A549 (cell line): Measurements from ENCODE around the gene JAKMIP2.

ENCODE experiments used
- BHLHE40 ChIP-seq: IDR thresholded peaks from 2 replicates; pipeline ENCODE4 v1.6.1; 2012; ENCODE audit warnings: low read depth, low read length, inconsistent platforms
- CEBPB ChIP-seq, 2 experiments: fragments of >200 bp in 1 of 2; sonication (Bioruptor Twin) in 1 of 2; formaldehyde crosslinking in 1 of 2; IDR thresholded peaks; 2 replicates each; pipeline ENCODE4 v1.6.1; 2012 to 2016
- CHD2 ChIP-seq: fragments of 150-350 bp; IDR thresholded peaks from 2 replicates; pipeline ENCODE4 v1.6.1; 2014; ENCODE audit warnings: low read length; ENCODE audit not compliant: partially characterized antibody
- CHD4 ChIP-seq: fragments of 200-600 bp; sonication (generic); IDR thresholded peaks from 2 replicates; pipeline ENCODE4 v1.6.1; 2016; ENCODE audit warnings: antibody characterized with exemption, mild to moderate bottlenecking, borderline replicate concordance
- CTCF ChIP-seq: fragments of >200 bp; sonication (Bioruptor Twin); formaldehyde crosslinking; IDR thresholded peaks from 3 replicates; pipeline ENCODE4 v1.5.1; 2016
- EP300 ChIP-seq, 2 experiments: fragments of >200 bp; sonication (Bioruptor Twin); formaldehyde crosslinking; IDR thresholded peaks; 2 replicates in 1 of 2; 3 replicates in 1 of 2; pipeline ENCODE4 v1.6.1; 2016 to 2017
- FOSB ChIP-seq: fragments of 250-450 bp; sonication (Bioruptor Pico); IDR thresholded peaks from 2 replicates; pipeline ENCODE4 v1.5.0; 2020; ENCODE audit warnings: mild to moderate bottlenecking, moderate library complexity
- HDAC2 ChIP-seq: fragments of 200-600 bp; sonication (generic); IDR thresholded peaks from 2 replicates; pipeline ENCODE4 v1.6.1; 2016
- JUN ChIP-seq, 2 experiments: fragments of >200 bp; sonication (Bioruptor Twin); formaldehyde crosslinking; IDR thresholded peaks; 2 replicates in 1 of 2; 3 replicates in 1 of 2; pipeline ENCODE4 v1.6.1; 2016 to 2017
- KDM1A ChIP-seq: fragments of 200-600 bp; sonication (generic); IDR thresholded peaks from 2 replicates; pipeline ENCODE4 v1.6.1; 2016; ENCODE audit warnings: low read depth, mild to moderate bottlenecking
- PHF8 ChIP-seq: fragments of 200-600 bp; sonication (generic); IDR thresholded peaks from 2 replicates; pipeline ENCODE4 v1.6.1; 2016; ENCODE audit warnings: low read depth, mild to moderate bottlenecking, antibody characterized with exemption, moderate library complexity, borderline replicate concordance
- POLR2A ChIP-seq: IDR thresholded peaks from 2 replicates; pipeline ENCODE4 v1.6.1; 2012; ENCODE audit warnings: mild to moderate bottlenecking, low read length
- RCOR1 ChIP-seq: fragments of 150-350 bp; IDR thresholded peaks from 2 replicates; pipeline ENCODE4 v1.6.1; 2014; ENCODE audit warnings: antibody characterized with exemption, low read length, low read depth
- TF ChIP-seq, protein P1 (sequence below): fragments of 450-650 bp; IDR thresholded peaks from 2 replicates; pipeline ENCODE4 v1.6.1; 2014; ENCODE audit warnings: antibody characterized with exemption

GRCh38 chr5:147691130-147691529 lies 91.4 kb downstream of the JAKMIP2 start:
- TF ChIP-seq CTCF (no peak), POLR2A (no peak), EP300 (IDR thresholded peaks at IDR 0.05) (no peak), KDM1A (no peak), BHLHE40 (no peak), PHF8 (no peak), JUN (IDR thresholded peaks at IDR 0.05) (no peak), CHD4 (no peak), CEBPB (IDR thresholded peaks at IDR 0.05) (no peak), HDAC2 (no peak), RCOR1 (no peak), FOSB (CRISPR knock-in tag) (no peak), CHD2 (no peak)
- TF ChIP-seq, protein P1, sequence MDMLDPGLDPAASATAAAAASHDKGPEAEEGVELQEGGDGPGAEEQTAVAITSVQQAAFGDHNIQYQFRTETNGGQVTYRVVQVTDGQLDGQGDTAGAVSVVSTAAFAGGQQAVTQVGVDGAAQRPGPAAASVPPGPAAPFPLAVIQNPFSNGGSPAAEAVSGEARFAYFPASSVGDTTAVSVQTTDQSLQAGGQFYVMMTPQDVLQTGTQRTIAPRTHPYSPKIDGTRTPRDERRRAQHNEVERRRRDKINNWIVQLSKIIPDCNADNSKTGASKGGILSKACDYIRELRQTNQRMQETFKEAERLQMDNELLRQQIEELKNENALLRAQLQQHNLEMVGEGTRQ = no peak
